ENCODE data around the gene SPTBN5.

- TF ChIP-seq CTCF (IDR thresholded peaks at IDR 0.05) (no peak), POLR2AphosphoS5 (IDR thresholded peaks at IDR 0.05; ENCODE audit: insufficient read depth in 1 of 2, low read depth in 1 of 2) (peak; percentile 20 to 43), POLR2A (IDR thresholded peaks at IDR 0.05) (no peak)
Observed at GRCh38 chr15:41936649-41937567, 43.1 kb upstream of the SPTBN5 start.

Data from vagina (tissue), 2 donors.